Measurements from ENCODE around the gene PPP4R4.

PPP4R4 gene

GRCh38 chr14:94142247-94142646 lies 31.9 kb upstream of the PPP4R4 start:
- Histone ChIP-seq H3K18ac (ENCODE audit: low read length) (no peak overlapping the region), H2AFZ (ENCODE audit: insufficient read depth, low read length, poor library complexity) (no peak overlapping the region), H3K14ac (ENCODE audit: low read length) (no peak overlapping the region), H3K4me3 (ENCODE audit: low read depth, low read length) (no peak overlapping the region), H2AK5ac (ENCODE audit: low read length) (no peak overlapping the region), H2BK120ac (ENCODE audit: insufficient read depth, low read length, poor library complexity) (no peak overlapping the region), H4K91ac (ENCODE audit: low read depth, low read length) (no peak overlapping the region), H3K79me2 (ENCODE audit: control insufficient read depth, insufficient read depth, low read length, poor library complexity) (no peaks in the 10 kb centered on the region), H4K8ac (ENCODE audit: low read depth, low read length) (no peak overlapping the region), H4K12ac (ENCODE audit: low read depth, low read length) (no peak overlapping the region), H2BK12ac (ENCODE audit: low read length) (no peak overlapping the region), H3K9me3 (ENCODE audit: insufficient read depth, low read depth, low read length) (no peaks in the 10 kb centered on the region), H2BK5ac (ENCODE audit: low read depth, low read length, poor library complexity) (no peak overlapping the region), H3K79me1 (ENCODE audit: low read length) (no peaks in the 10 kb centered on the region), H3K9ac (ENCODE audit: low read length) (no peak overlapping the region), H3K4me2 (ENCODE audit: low read length) (no peak overlapping the region), H3K23ac (ENCODE audit: low read length) (no peak overlapping the region), H3K4me1 (ENCODE audit: control insufficient read depth in 1 of 2, insufficient read depth in 2 of 2, low read length in 2 of 2) (no peaks in the 10 kb centered on the region), H3K36me3 (ENCODE audit: control insufficient read depth in 1 of 2, insufficient read depth in 2 of 2, low read length in 2 of 2) (no peaks in the 10 kb centered on the region), H3K27me3 (ENCODE audit: insufficient read depth, low read length) (no peaks in the 10 kb centered on the region), H3K27ac (ENCODE audit: low read depth, low read length) (no peak overlapping the region), H3K4ac (ENCODE audit: low read depth, low read length) (no peak overlapping the region)
- DNase-seq = no peak
- WGBS (ENCODE audit: extremely low coverage, insufficient coverage, insufficient read length) = no CpG with 5 or more reads among the region's 3 CpGs

DNA sequence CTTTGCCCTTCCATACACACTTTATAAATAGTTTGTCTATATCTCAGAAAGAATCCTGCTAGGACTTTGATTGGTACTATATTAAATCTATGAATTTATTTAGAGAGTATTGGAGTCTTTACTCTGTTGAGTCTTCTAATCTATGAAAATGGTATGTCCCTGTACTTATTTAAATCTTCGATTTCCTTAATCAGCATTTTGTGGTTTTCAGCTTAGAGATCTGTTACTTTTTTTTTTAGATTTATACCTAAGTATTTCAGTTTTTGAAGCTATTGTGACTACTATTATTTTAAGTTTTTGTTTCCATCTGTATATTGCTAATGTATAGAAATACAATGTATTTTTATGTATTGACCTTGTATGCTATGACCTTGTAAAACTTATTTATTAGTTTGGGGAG lies 31.3 kb upstream of the PPP4R4 start:
- Histone ChIP-seq H3K4ac (ENCODE audit: low read depth, low read length) (no peak overlapping the region), H3K4me3 (ENCODE audit: low read depth, low read length) (no peak overlapping the region), H3K14ac (ENCODE audit: low read length) (no peak overlapping the region), H4K12ac (ENCODE audit: low read depth, low read length) (no peak overlapping the region), H2BK12ac (ENCODE audit: low read length) (no peak overlapping the region), H3K79me1 (ENCODE audit: low read length) (no peaks in the 10 kb centered on the region), H2AK5ac (ENCODE audit: low read length) (no peak overlapping the region), H3K79me2 (ENCODE audit: control insufficient read depth, insufficient read depth, low read length, poor library complexity) (no peaks in the 10 kb centered on the region), H2AFZ (ENCODE audit: insufficient read depth, low read length, poor library complexity) (no peak overlapping the region), H4K8ac (ENCODE audit: low read depth, low read length) (no peak overlapping the region), H2BK120ac (ENCODE audit: insufficient read depth, low read length, poor library complexity) (no peak overlapping the region), H3K36me3 (ENCODE audit: control insufficient read depth in 1 of 2, insufficient read depth in 2 of 2, low read length in 2 of 2) (no peaks in the 10 kb centered on the region), H3K4me1 (ENCODE audit: control insufficient read depth in 1 of 2, insufficient read depth in 2 of 2, low read length in 2 of 2) (no peaks in the 10 kb centered on the region), H3K18ac (ENCODE audit: low read length) (no peak overlapping the region), H3K9ac (ENCODE audit: low read length) (no peak overlapping the region), H3K9me3 (ENCODE audit: insufficient read depth, low read depth, low read length) (no peaks in the 10 kb centered on the region), H4K91ac (ENCODE audit: low read depth, low read length) (no peak overlapping the region), H3K27me3 (ENCODE audit: insufficient read depth, low read length) (no peaks in the 10 kb centered on the region), H3K4me2 (ENCODE audit: low read length) (no peak overlapping the region), H2BK5ac (ENCODE audit: low read depth, low read length, poor library complexity) (no peak overlapping the region), H3K23ac (ENCODE audit: low read length) (no peak overlapping the region), H3K27ac (ENCODE audit: low read depth, low read length) (no peak overlapping the region)
- no peak for DNase-seq
- WGBS (ENCODE audit: extremely low coverage, insufficient coverage, insufficient read length) = no CpG with 5 or more reads among the region's 1 CpG

- no peak overlapping the region for H3K4ac ChIP-seq (ENCODE audit: low read depth, low read length)
- H3K79me1 ChIP-seq (ENCODE audit: low read length) = no peaks in the 10 kb centered on the region
- no CpG with 5 or more reads among the region's 3 CpGs for WGBS (ENCODE audit: extremely low coverage, insufficient coverage, insufficient read length)
- no peak overlapping the region for H3K4me3 ChIP-seq (ENCODE audit: low read depth, low read length)
- H3K18ac ChIP-seq (ENCODE audit: low read length) = no peak overlapping the region
- no peak overlapping the region for H4K8ac ChIP-seq (ENCODE audit: low read depth, low read length)
- H4K91ac ChIP-seq (ENCODE audit: low read depth, low read length) = no peak overlapping the region
- no peak overlapping the region for H3K23ac ChIP-seq (ENCODE audit: low read length)
- H3K36me3 ChIP-seq (ENCODE audit: control insufficient read depth in 1 of 2, insufficient read depth in 2 of 2, low read length in 2 of 2) = no peaks in the 10 kb centered on the region
- no peak overlapping the region for H3K4me2 ChIP-seq (ENCODE audit: low read length)
- H2AFZ ChIP-seq (ENCODE audit: insufficient read depth, low read length, poor library complexity) = no peak overlapping the region
- H2BK12ac ChIP-seq (ENCODE audit: low read length) = no peak overlapping the region
- peak in 1 of 2 donors; percentile 4 for DNase-seq
- H2BK5ac ChIP-seq (ENCODE audit: low read depth, low read length, poor library complexity) = no peak overlapping the region
- no peaks in the 10 kb centered on the region for H3K79me2 ChIP-seq (ENCODE audit: control insufficient read depth, insufficient read depth, low read length, poor library complexity)
- H3K14ac ChIP-seq (ENCODE audit: low read length) = no peak overlapping the region
- no peak overlapping the region for H2AK5ac ChIP-seq (ENCODE audit: low read length)
- H2BK120ac ChIP-seq (ENCODE audit: insufficient read depth, low read length, poor library complexity) = no peak overlapping the region
- H3K4me1 ChIP-seq (ENCODE audit: control insufficient read depth in 1 of 2, insufficient read depth in 2 of 2, low read length in 2 of 2) = no peaks in the 10 kb centered on the region
- H3K9ac ChIP-seq (ENCODE audit: low read length) = no peak overlapping the region
- H3K27ac ChIP-seq (ENCODE audit: low read depth, low read length) = no peak overlapping the region
- no peaks in the 10 kb centered on the region for H3K27me3 ChIP-seq (ENCODE audit: insufficient read depth, low read length)
- no peaks in the 10 kb centered on the region for H3K9me3 ChIP-seq (ENCODE audit: insufficient read depth, low read depth, low read length)
- H4K12ac ChIP-seq (ENCODE audit: low read depth, low read length) = no peak overlapping the region
Observed at GRCh38 chr14:94143239-94143638, 30.9 kb upstream of the PPP4R4 start.

DNA sequence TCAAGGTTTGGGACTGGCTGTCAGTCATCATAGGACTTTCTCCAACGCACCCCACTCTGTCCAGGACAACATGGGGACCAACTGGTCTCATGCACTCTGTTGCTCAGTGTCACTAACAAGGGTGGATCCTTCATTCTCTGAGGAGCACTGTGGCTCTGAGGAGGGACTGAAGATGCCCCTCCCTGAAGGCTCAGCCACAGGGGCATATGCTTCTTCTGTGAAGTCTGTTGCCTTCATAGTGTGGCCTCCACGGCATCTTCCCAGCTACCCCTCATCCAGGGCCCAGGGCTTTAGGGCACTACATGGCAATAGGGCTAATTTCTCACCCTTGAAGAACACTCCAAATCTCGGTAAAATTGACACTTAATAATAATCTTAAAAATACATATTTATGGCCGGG lies 30.4 kb upstream of the PPP4R4 start:
- H3K79me1 ChIP-seq (ENCODE audit: low read length) = no peaks in the 10 kb centered on the region
- H3K9ac ChIP-seq (ENCODE audit: low read length) = no peak overlapping the region
- no peak overlapping the region for H4K12ac ChIP-seq (ENCODE audit: low read depth, low read length)
- no peak for DNase-seq
- H3K18ac ChIP-seq (ENCODE audit: low read length) = no peak overlapping the region
- H3K23ac ChIP-seq (ENCODE audit: low read length) = no peak overlapping the region
- H3K79me2 ChIP-seq (ENCODE audit: control insufficient read depth, insufficient read depth, low read length, poor library complexity) = no peaks in the 10 kb centered on the region
- no peak overlapping the region for H2BK120ac ChIP-seq (ENCODE audit: insufficient read depth, low read length, poor library complexity)
- no peak overlapping the region for H3K14ac ChIP-seq (ENCODE audit: low read length)
- no peak overlapping the region for H2AK5ac ChIP-seq (ENCODE audit: low read length)
- H3K4ac ChIP-seq (ENCODE audit: low read depth, low read length) = no peak overlapping the region
- no peak overlapping the region for H2AFZ ChIP-seq (ENCODE audit: insufficient read depth, low read length, poor library complexity)
- no peak overlapping the region for H4K8ac ChIP-seq (ENCODE audit: low read depth, low read length)
- H3K9me3 ChIP-seq (ENCODE audit: insufficient read depth, low read depth, low read length) = no peaks in the 10 kb centered on the region
- H2BK12ac ChIP-seq (ENCODE audit: low read length) = no peak overlapping the region
- no peak overlapping the region for H3K4me2 ChIP-seq (ENCODE audit: low read length)
- no peak overlapping the region for H2BK5ac ChIP-seq (ENCODE audit: low read depth, low read length, poor library complexity)
- no peak overlapping the region for H3K4me3 ChIP-seq (ENCODE audit: low read depth, low read length)
- no peaks in the 10 kb centered on the region for H3K27me3 ChIP-seq (ENCODE audit: insufficient read depth, low read length)
- no CpG with 5 or more reads among the region's 4 CpGs for WGBS (ENCODE audit: extremely low coverage, insufficient coverage, insufficient read length)
- no peaks in the 10 kb centered on the region for H3K4me1 ChIP-seq (ENCODE audit: control insufficient read depth in 1 of 2, insufficient read depth in 2 of 2, low read length in 2 of 2)
- H3K27ac ChIP-seq (ENCODE audit: low read depth, low read length) = no peak overlapping the region
- no peaks in the 10 kb centered on the region for H3K36me3 ChIP-seq (ENCODE audit: control insufficient read depth in 1 of 2, insufficient read depth in 2 of 2, low read length in 2 of 2)
- H4K91ac ChIP-seq (ENCODE audit: low read depth, low read length) = no peak overlapping the region
